ENCODE data around the gene FXYD5.
"Not testable (repeated sequence)": the region's sequence is repeated elsewhere in the genome, so short reads cannot be mapped to it uniquely, and the experiment has no call there.

FXYD5 gene

DNA sequence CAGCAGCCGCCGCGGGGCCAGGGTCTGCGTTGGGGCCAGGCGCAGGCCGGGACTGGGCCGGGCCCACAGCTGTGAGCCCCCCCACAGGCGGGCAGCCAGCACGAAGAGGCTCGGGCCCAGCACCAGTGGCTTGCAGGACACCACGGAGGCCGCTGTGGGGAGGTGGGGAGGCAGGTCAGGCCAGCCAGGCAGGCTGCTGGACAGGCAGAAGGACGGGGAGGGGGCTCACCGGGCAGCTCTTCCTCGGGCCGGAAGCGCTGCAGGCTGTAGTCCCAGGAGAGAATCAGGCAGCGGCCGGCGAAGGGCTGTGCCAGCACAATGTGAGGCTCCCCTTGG lies 27.9 kb upstream of the FXYD5 start:
- DNase-seq (ENCODE audit: low spot score): no peak
- TF ChIP-seq, protein P1, sequence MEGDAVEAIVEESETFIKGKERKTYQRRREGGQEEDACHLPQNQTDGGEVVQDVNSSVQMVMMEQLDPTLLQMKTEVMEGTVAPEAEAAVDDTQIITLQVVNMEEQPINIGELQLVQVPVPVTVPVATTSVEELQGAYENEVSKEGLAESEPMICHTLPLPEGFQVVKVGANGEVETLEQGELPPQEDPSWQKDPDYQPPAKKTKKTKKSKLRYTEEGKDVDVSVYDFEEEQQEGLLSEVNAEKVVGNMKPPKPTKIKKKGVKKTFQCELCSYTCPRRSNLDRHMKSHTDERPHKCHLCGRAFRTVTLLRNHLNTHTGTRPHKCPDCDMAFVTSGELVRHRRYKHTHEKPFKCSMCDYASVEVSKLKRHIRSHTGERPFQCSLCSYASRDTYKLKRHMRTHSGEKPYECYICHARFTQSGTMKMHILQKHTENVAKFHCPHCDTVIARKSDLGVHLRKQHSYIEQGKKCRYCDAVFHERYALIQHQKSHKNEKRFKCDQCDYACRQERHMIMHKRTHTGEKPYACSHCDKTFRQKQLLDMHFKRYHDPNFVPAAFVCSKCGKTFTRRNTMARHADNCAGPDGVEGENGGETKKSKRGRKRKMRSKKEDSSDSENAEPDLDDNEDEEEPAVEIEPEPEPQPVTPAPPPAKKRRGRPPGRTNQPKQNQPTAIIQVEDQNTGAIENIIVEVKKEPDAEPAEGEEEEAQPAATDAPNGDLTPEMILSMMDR (IDR thresholded peaks at IDR 0.05; ENCODE audit: extremely low read depth, missing control alignments): no peak

DNA sequence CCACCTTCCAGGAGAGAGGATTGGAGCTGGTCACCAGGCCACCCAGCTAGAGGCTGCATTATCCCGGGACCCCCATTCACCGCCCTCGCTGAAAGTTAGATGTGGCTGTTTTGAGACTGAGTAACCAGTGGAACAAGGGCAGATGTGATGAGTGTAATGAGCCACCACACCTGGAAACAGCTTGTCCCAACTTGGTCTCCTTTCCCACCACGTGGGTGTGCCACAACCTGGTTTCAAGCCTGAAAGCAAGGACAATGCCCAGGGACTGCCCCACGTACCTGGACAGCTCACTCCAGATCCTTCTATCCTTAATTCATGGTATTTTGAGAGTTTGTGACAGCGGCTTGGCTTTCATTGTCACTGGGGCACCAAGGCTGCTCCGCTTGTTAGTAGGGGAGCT lies 26.7 kb upstream of the FXYD5 start:
- TF ChIP-seq, protein P1 (IDR thresholded peaks at IDR 0.05; ENCODE audit: extremely low read depth, missing control alignments): no peak
- no peak for DNase-seq (ENCODE audit: low spot score)

DNA sequence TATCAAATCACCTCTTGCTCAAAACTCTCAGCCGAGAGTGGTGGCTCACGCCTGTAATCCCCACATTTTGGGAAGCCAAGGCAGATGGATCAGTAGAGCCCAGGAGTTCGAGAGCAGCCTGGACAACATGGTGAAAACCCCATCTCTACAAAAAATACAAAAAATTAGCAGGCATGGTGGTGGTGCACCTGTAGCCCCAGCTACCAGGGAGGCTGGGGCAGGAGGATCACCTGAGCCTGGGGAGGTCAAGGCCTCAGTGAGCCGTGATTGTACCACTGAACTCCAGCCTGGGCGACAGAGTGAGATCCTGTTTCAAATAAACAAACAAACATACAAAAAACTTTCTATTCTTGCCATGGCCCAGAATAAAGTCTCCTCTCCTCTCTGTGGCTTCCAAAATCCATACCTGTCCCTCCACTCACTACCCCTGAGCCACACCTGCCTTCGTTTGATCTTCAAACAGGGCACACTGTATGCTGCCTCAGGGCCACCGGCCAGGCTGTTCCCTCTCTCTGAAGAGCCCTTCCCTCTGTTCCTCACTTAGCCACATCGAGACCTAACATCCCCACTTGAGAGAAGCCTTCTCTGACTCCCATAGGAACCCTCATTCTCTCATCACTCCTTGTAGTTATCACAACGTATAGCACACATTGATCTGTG lies 26.0 kb upstream of the FXYD5 start:
- TF ChIP-seq, protein P1 (IDR thresholded peaks at IDR 0.05; ENCODE audit: extremely low read depth, missing control alignments): no peak
- no peak for DNase-seq (ENCODE audit: low spot score)

DNA sequence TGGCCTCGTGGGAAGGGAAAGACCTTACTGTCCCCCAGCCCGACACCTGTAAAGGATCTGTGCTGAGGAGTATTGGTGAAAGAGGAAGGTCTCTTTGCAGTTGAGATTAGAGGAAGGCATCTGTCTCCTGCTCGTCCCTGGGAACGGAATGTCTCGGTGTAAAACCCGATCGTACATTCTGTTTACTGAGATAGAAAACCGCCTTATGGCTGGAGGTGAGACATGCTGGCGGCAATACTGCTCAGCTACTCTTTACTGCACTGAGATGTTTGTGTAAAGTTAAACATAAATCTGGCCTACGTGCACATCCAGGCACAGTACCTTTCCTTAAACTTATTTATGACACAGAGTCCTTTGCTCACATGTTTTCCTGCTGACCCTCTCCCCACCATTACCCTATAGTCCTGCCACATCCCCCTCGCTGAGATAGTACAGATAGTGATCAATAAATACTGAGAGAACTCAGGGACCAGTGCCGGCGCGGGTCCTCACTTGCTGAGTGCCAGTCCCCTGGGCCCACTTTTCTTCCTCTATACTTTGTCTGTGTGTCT lies 24.7 kb upstream of the FXYD5 start:
- not testable (repeated sequence) for DNase-seq (ENCODE audit: low spot score)

DNA sequence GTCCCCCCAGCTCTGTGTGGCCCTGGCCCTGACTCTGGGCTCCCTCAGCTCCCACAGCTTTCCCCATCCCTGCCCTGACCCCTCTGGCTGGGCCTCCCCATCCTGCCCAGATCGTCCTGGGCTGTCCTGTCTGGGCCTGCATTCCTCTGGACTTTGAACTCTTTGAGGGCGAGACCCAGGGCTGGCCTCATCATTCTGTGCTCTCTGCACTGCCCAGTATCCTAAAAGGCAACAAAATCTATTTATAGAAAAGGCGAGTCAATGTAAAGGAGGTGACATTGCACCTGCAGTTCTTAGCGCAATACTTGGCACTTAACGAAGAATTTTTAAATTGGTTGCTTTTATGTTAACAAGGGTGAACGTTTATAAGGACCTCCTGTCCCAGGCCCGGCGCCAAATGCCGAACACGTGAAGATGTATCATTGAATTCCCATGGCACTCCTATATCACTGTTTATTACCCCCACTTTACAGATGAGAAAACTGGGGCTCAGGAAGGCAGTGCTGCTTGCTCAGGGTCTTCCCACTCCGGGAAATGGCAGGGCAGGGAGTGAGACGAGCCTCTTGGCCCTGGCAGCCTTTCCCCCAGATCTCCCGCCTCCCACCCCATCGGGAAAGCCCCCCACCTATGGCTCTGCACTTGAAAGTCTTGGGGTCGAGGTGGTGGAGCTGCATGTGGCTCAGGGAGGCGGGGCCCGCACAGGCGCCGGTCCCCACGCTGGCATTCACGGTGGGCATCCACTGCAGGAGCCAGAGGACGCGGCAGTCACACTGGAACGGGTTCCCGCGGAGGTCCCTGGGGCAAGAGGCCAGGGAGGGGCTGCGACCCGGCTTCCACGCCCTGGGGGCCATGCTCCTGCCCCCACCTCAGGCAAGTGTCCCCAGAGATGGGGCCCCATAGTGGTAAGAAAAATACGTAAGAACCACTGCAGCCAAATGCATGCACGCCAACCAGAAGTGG lies 23.5 kb upstream of the FXYD5 start:
- TF ChIP-seq, protein P1 (IDR thresholded peaks at IDR 0.05; ENCODE audit: extremely low read depth, missing control alignments): no peak
- no peak for DNase-seq (ENCODE audit: low spot score)

DNA sequence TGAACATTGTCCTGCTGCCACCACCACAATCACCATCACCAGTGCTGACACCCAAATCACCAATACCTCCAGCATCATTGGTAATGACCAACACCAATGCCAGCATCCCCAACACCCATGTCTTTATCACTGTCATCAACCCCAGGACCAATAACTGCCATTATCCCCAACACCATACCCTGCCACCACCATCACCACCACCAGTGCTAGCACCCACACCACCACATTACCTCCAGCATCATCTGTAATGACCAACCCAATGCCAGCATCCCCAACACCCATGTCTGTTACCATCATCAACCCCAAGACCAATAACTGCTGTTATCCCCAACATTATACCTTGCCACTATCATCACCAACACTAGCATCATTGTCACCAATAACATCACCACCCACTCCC lies 22.3 kb upstream of the FXYD5 start:
- no peak for DNase-seq (ENCODE audit: low spot score)
- TF ChIP-seq, protein P1 (IDR thresholded peaks at IDR 0.05; ENCODE audit: extremely low read depth, missing control alignments): no peak

DNA sequence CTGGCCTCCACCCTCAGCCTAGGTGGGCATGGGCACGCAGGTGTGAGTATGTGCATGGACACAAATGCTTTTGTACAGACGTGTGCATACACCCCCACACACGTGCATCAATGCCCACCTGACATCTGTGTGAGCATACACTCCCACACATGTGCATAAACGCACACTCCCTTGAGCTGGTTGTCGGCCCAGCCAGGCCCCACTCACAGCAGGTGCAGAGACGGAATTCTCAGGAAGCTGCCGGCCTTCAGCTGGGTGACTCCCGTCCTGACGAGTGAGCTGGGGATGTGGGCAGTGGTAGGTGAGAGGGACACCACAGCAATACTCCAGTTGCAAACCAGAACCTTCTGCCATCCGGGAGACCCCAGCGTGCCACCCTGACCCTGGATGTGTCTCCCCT lies 20.7 kb upstream of the FXYD5 start:
- TF ChIP-seq, protein P1 (IDR thresholded peaks at IDR 0.05; ENCODE audit: extremely low read depth, missing control alignments): no peak
- DNase-seq (ENCODE audit: low spot score): no peak
